Measurements from ENCODE around the gene GATA2.

DNA sequence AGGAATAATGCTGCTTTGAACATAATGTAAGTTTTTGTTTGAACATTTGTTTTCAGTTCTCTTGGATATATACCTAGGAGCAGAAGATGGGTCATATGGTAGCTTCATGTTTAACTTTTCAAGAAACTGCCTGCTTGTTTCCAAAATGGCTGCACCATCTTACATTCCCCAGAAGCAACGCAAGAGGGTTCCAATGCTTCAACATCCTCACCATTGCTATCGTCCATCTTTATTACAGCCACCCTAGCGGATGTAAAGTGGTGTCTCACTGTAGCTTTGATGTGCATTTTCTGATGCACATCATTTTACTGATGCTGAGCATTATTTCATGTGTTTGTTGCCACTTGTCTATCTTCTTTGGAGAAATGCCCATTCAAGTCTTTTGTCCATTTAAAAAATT lies 46.4 kb upstream of the GATA2 start:
- TF ChIP-seq EZH2 (IDR thresholded peaks at IDR 0.05; ENCODE audit: insufficient read depth, poor library complexity, severe bottlenecking) (no peak), EZH2phosphoT487 (IDR thresholded peaks at IDR 0.05; ENCODE audit: insufficient read depth, low read depth) (no peak)
